Activated CD4-positive, alpha-beta memory T cell treated with anti-CD3 and anti-CD28 coated beads for 36 hours (primary cell): ENCODE measurements around the gene RPSA. TPM values are rescaled to one million over a fixed set of nuclear protein-coding genes. Genes with fewer than 3 reads are reported as not detected.

Experiments
- total RNA-seq, 2 experiments: library from RNA; stranded (reverse); gene quantifications; one replicate each; pipeline ENCODE4 v1.2.3, GENCODE V29; 2021

Gene RPSA
- total RNA-seq, 2 experiments from 2014 or later, result 2,627 to 2,738 TPM

Other genes with a start within 250 kb of the RPSA start
- gene XIRP1, start 214.1 kb upstream of the RPSA start, total RNA-seq, result 1 to 10 TPM; 1.3 to 1.6 TPM
- gene CX3CR1, start 126.7 kb upstream of the RPSA start, total RNA-seq, result under 1 TPM; 0.07 to 0.21 TPM
- under 1 TPM; 0.48 to 0.51 TPM for gene CCR8, start 77.0 kb upstream of the RPSA start, total RNA-seq
- 10 to 100 TPM; 23.1 to 24.9 TPM for gene SLC25A38, start 23.4 kb upstream of the RPSA start, total RNA-seq
- not detected for gene MOBP, start 61.0 kb downstream of the RPSA start, total RNA-seq